Right renal pelvis (tissue), 4 donors: ENCODE results near the gene KIAA1671. TPM values are rescaled to one million over a fixed set of nuclear protein-coding genes. Genes with fewer than 3 reads are reported as not detected.
A peak's percentile ranks its signal among the peaks of the same experiment; 100 is the strongest.
"Not testable (repeated sequence)": the region's sequence is repeated elsewhere in the genome, so short reads cannot be mapped to it uniquely, and the experiment has no call there.

ENCODE experiments used
- DNase-seq, 4 donors: peaks; one replicate each; pipeline ENCODE4 v3.0.0-alpha.2; 2013; ENCODE audit warnings: low read depth in 4 of 4, low spot score in 3 of 4, missing footprints in 1 of 4
- polyA plus RNA-seq, 4 donors: library from polyadenylated mRNA; unstranded; fragments of 120-200 nt; gene quantifications; one replicate each; pipeline ENCODE4 v1.2.1, GENCODE V29; 2013; ENCODE audit not compliant: insufficient read length in 4 of 4

KIAA1671 gene
- 10 to 100 TPM; 25.3 to 29.6 (median 27.6) TPM for polyA plus RNA-seq

GRCh38 chr22:24951942-24952836 lies at the start of gene KIAA1671:
KIAA1671 (plus strand) TSS chr22:24952716; CDS start chr22:25028000, 75,284 bp downstream.
- DNase-seq = peak; percentile 71 to 76 (median 74)

- no peak for DNase-seq
These were observed 46.6 kb upstream of the KIAA1671 start for GRCh38 chr22:24905909-24906308.

GRCh38 chr22:24907101-24907500 lies 45.4 kb upstream of the KIAA1671 start:
- not testable (repeated sequence) for DNase-seq

- no peak for DNase-seq
These were observed 32.5 kb upstream of the KIAA1671 start for GRCh38 chr22:24920029-24920428.

DNA sequence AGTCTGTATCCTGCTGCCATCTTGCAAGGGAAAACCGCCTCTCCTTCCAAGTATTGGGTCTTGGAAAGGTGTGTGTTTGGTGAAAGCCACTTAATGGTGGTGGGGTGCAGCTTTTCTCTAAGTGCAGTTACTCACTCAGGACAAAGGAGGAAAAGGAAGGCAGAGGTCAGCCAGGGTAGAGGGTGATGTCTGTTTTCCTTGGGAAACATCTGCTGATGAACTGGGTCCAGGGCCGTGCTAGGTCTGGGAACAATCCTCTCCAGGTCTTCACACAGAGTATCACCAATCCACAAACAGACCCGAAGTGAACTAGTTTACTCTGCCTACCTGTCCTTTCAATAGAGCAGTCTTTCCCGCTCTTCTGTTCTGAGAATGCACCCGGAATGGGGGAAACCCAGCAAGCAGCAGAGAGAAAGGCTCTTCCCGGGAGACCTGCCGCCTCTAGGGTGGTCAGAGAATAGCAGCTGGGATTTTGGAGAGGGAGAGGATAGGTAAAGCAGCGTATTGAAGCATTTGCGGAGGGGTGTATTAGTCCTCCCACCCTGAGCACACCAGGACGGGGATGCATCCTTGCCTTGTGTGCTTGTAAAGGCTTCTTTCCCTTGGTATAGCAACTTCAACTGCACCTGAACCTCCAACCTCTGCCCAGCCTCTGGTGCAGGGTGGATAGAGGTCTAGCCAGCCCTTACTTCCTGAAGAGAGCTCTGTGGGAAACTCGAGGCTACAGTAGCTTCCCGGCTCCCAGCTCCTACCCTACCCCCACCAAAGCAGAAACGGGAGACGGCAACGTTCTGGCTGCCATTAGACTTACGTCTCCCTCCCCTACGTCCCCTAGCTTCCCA lies 26.7 kb upstream of the KIAA1671 start:
- no peak for DNase-seq

DNA sequence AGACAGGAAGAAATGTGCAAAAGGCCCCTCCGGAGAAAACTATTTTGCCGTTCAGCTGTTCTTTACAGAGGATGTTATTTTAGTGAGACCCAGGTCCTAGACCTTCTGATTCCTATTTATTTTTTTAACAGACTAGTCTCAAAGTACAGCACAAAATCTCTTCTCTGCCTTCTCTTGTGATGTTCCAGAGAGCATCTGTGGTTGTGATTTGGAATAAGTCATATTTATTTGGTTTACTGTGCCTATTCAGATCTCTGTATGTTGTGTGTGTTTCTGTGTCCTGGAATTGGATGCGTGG lies 26.1 kb upstream of the KIAA1671 start:
- DNase-seq = no peak

- no peak for DNase-seq
These were observed 25.5 kb upstream of the KIAA1671 start for GRCh38 chr22:24926849-24927579.

DNA sequence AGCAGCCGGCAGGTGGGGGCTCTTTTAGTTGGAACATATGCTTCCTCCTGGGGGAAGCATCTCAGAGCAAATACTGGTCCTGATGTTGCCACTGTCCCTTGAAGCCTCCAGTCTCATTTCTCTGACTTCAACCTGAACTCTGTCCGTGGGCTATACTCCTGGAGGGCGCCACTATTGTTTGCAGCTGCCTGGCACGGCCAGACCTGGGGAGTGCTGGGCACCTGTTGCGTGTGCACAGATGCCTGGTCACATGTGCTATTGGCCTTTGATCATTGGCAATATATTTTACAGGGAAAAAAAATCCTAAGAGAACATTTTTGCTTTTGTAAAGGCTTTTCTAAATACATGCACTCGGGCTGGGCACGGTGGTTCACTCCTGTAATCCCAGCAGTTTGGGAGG lies 24.2 kb upstream of the KIAA1671 start:
- no peak for DNase-seq

GRCh38 chr22:24930678-24931077 lies 21.8 kb upstream of the KIAA1671 start:
- no peak for DNase-seq

GRCh38 chr22:24935771-24936483 lies 16.6 kb upstream of the KIAA1671 start:
- no peak for DNase-seq

DNA sequence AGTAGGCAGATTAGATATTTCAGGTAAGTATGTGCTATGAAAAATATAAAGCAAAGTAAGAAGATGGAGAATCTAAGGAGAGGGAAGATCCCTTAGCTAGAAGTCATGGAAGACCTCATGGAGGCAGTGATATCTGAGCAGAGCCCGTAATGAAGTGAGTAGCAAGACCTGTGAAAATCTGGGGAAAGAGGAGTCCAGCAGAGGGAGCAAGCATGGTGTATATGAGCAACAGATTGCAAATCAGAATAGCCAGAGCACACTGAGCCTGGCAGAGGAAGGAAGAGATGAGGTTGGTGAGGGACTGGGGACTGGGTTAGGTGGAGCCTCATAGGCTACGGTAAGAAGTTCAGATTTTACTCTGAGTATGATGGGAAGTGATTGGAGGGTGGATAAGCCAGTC lies 15.4 kb upstream of the KIAA1671 start:
- DNase-seq = no peak

DNA sequence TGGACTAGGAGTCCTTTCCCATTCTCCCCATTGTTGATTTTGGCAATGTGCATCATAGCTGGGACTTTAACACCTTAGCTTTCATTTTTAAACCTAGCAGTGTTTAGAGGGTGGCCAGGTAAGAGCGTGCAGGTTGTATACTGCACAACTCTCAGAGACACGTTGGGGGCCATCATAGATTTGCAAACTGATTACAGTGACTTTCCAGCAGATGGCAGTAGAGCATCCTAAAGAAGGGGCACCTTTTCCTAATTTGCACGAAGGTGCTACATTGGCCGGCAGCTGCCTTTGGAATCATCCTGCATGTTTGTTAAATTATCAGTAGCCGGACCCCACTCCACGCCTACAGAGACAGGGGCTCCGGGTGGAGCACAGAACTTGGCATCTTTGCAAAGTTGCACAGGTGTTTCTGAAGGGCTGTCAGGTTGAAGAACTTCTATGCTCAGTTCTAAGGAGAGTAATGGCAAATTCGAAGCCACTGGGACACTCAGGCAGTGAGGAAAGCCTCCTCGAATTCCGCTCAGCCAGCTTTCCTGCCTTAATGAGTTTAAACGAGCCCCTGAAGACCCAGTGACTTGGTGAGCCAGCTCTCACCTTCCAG lies 13.7 kb upstream of the KIAA1671 start:
- no peak for DNase-seq

DNA sequence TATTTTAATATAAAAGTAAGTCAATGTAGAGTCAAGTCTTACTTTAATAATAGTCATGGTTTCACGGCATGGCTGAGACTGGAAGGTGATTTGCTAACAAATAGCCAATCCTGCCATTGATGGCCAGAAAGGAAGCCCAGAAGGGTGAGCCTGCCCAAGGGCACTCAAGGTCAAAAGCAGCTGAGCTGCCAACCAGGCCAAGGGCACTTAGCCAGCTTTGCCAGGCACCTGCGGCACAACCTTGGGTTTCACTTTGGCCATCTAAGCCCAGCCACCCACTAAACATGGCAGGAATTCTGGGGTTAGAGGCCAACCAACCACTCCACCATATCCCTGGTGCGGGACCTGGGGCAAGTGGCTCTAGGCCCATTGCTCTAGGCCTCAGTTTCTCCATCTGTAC lies 10.2 kb upstream of the KIAA1671 start:
- no peak for DNase-seq

- DNase-seq = no peak
These were observed 8.1 kb upstream of the KIAA1671 start for GRCh38 chr22:24944217-24944937.

DNA sequence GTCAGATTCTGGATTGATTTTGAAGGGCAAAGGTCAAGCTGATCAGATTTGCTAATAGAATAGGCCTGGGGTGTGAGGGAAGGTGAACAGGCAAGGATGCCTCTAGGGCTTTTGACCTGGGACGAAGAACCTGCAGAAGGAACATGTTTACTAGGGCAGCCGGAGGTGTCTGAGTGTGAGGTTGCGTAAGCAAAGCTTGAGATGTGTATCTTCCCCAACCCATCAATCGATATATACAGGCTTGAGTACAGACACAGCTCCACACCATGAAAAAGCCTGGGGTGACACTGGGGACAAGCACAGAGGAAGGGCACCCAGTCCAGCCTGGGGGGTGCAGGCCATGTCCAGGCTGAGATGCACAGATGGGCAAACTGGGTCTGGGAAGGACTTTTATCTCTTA lies 7.1 kb upstream of the KIAA1671 start:
- DNase-seq = no peak

DNA sequence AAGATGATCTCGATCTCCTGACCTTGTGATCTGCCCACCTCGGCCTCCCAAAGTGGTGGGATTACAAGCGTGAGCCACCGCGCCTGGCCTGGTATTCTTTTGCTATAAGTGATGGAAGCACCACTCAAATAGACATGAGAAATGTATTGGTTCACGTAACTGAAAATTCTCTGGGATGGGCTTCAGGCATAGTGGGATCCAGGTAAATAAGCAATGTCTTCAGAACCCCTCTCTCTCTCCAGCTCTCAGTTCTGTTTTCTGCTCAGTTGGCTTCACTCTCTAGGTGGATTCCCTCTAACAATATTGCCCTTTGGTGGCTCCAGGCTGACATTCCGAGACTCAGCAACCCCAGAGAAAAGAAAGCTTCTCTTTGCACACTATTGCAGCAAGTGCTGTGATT lies 5.1 kb upstream of the KIAA1671 start:
- no peak for DNase-seq

- DNase-seq = no peak
These were observed 4.6 kb upstream of the KIAA1671 start for GRCh38 chr22:24947881-24948280.

GRCh38 chr22:24948356-24949202 lies 3.9 kb upstream of the KIAA1671 start:
- no peak for DNase-seq
